Spleen (tissue), 11 donors: ENCODE results near the gene MUS81. TPM values are rescaled to one million over a fixed set of nuclear protein-coding genes. Genes with fewer than 3 reads are reported as not detected.
"Not testable (repeated sequence)": the region's sequence is repeated elsewhere in the genome, so short reads cannot be mapped to it uniquely, and the experiment has no call there.

Source experiments
- DNase-seq: peaks from one replicate; pipeline ENCODE4 v3.0.0-alpha.2; 2020
- H3K27ac ChIP-seq, 8 donors: fragments of 200-600 bp; sonication (generic) in 7 of 8; 1 replicate in 4 of 8; 2 replicates in 4 of 8; pipeline versions ENCODE4 v1.5.0 to v1.8.0; 2016 to 2021; ENCODE audit warnings: inconsistent platforms in 4 of 8, mild to moderate bottlenecking in 4 of 8, moderate library complexity in 1 of 8
- H3K27me3 ChIP-seq, 7 donors: fragments of 200-600 bp; sonication (generic) in 6 of 7; replicated peaks in 1 of 7; 1 replicate in 4 of 7; 2 replicates in 3 of 7; pipeline versions ENCODE4 v1.5.0 to v1.8.0; 2016 to 2021; ENCODE audit warnings: inconsistent platforms in 3 of 7, mild to moderate bottlenecking in 1 of 7
- H3K36me3 ChIP-seq, 6 donors: fragments of 200-600 bp; sonication (generic) in 5 of 6; 1 replicate in 4 of 6; 2 replicates in 2 of 6; pipeline versions ENCODE4 v1.5.0 to v1.8.0; 2016 to 2021; ENCODE audit warnings: inconsistent platforms in 2 of 6
- H3K4me1 ChIP-seq, 6 donors: fragments of 200-600 bp; sonication (generic) in 5 of 6; 1 replicate in 3 of 6; 2 replicates in 3 of 6; pipeline versions ENCODE4 v1.5.0 to v1.8.0; 2016 to 2021; ENCODE audit warnings: inconsistent platforms in 3 of 6
- H3K4me3 ChIP-seq, 8 donors: fragments of 200-600 bp; sonication (generic) in 7 of 8; 1 replicate in 4 of 8; 2 replicates in 4 of 8; pipeline versions ENCODE4 v1.5.0 to v1.8.0; 2016 to 2021; ENCODE audit warnings: inconsistent platforms in 4 of 8, mild to moderate bottlenecking in 4 of 8, moderate library complexity in 2 of 8
- H3K9me3 ChIP-seq, 8 donors: fragments of 200-600 bp; sonication (generic) in 7 of 8; 1 replicate in 4 of 8; 2 replicates in 4 of 8; pipeline versions ENCODE4 v1.5.0 to v1.8.0; 2016 to 2021; ENCODE audit warnings: inconsistent platforms in 4 of 8
- CTCF ChIP-seq, 11 experiments: fragments of 200-600 bp in 7 of 11; fragments of 450-650 bp in 4 of 11; sonication (generic) in 4 of 11; IDR thresholded peaks in 8 of 11; conservative IDR thresholded peaks in 3 of 11; 1 replicate in 7 of 11; 2 replicates in 4 of 11; pipeline versions ENCODE4 v1.4.0 to v1.8.0; 2016 to 2021; ENCODE audit warnings: antibody characterized with exemption in 11 of 11, inconsistent platforms in 4 of 11, mild to moderate bottlenecking in 1 of 11
- POLR2A ChIP-seq, 3 donors: fragments of 450-650 bp; IDR thresholded peaks; one replicate each; pipeline ENCODE4 v1.5.1; 2017; ENCODE audit warnings: antibody characterized with exemption in 3 of 3, mild to moderate bottlenecking in 1 of 3
- POLR2AphosphoS5 ChIP-seq, 3 donors: sonication (generic); formaldehyde crosslinking; IDR thresholded peaks; one replicate each; pipeline ENCODE4 v1.5.1; 2017; ENCODE audit warnings: antibody characterized with exemption in 3 of 3
- WGBS, 5 donors: extraction: QIAGEN DNeasy Blood & Tissue Kit in 3 of 5; methylation state at CpG; one replicate each; pipeline versions ENCODE4 v1.1.5 to v1.1.7; 2013 to 2018; 5-methylcytosine and 5-hydroxymethylcytosine counted together
- intact Hi-C: fragments of 100-400 bp; cut with DNase I; formaldehyde crosslinking; loops from one replicate; pipeline ENCODE4 v1.15.0; 2023; ENCODE audit warnings: low total_unique reads
- polyA plus RNA-seq, 3 donors: library from polyadenylated mRNA; stranded (reverse); fragments of 200-250 nt; gene quantifications; one replicate each; pipeline ENCODE4 v1.2.1, GENCODE V29; 2013
- total RNA-seq, 7 donors: library from RNA; depleted of rRNA in 3 of 7; stranded (reverse); fragments of >200 nt in 3 of 7; fragmentation: NEBNext Ultra II Directional in 4 of 7; extraction: Animal tissue kit (Norgen Biotek cat#: 25700) in 4 of 7; gene quantifications; one replicate each; pipeline versions ENCODE4 v1.1.0 to v1.2.1, GENCODE V29; 2016 to 2021
- donor health status: healthy with polysubstance abuse.
- donor health status: DM: no; HTN: no; CAD: no; lungs with moderate emphysema.
- donor health status: DM: no; HTN: no; CAD: no.
- donor health status: Bipolar disorder and iron deficiency.
- donor health status: healthy.
- donor health status: DM: no; HTN: no; CAD: no.
- donor health status: DM: yes; HTN: yes; CAD: no.

Gene MUS81
- total and polyA plus RNA-seq, 10 donors, result 54.8 to 93.5 (median 72.7) TPM

- WGBS, 5 donors, result 86 to 93% (median 89%) methylated on average over 10 of the region's 10 CpGs
Observed at GRCh38 chr11:65844231-65844872, 15.9 kb upstream of the MUS81 start.

GRCh38 chr11:65847746-65848145 lies 12.5 kb upstream of the MUS81 start:
- Histone ChIP-seq H3K4me3 (no peak overlapping the region), H3K9me3 (peaks cover 0 to 10% (median 7%) of the 10 kb centered on the region in 8 donors), H3K36me3 (peaks cover 3 to 25% (median 21%) of the 10 kb centered on the region in 6 donors), H3K4me1 (peaks cover 0 to 11% (median 1%) of the 10 kb centered on the region in 6 donors), H3K27me3 (no peaks in the 10 kb centered on the region), H3K27ac (no peak overlapping the region)
- DNase-seq, result no peak
- intact Hi-C loops, result no loop called here
- WGBS, 5 donors, result 74 to 87% (median 82%) methylated on average over 3 of the region's 3 CpGs
- no peak for TF ChIP-seq POLR2A (IDR thresholded peaks at IDR 0.05)
- no peak for TF ChIP-seq CTCF (IDR thresholded peaks at IDR 0.05 in 8 of 11, conservative IDR thresholded peaks at IDR 0.05 in 3 of 11)
- no peak for TF ChIP-seq POLR2AphosphoS5 (IDR thresholded peaks at IDR 0.05)

More at GRCh38 chr11:65844231-65844872, 15.9 kb upstream of the MUS81 start:
- Histone ChIP-seq H3K27ac (no peak overlapping the region), H3K4me1 (no peaks in the 10 kb centered on the region), H3K27me3 (no peaks in the 10 kb centered on the region), H3K4me3 (no peak overlapping the region), H3K36me3 (no peaks in the 10 kb centered on the region), H3K9me3 (no peaks in the 10 kb centered on the region)
- TF ChIP-seq POLR2A (IDR thresholded peaks at IDR 0.05) (no peak), CTCF (IDR thresholded peaks at IDR 0.05 in 8 of 11, conservative IDR thresholded peaks at IDR 0.05 in 3 of 11) (no peak), POLR2AphosphoS5 (IDR thresholded peaks at IDR 0.05) (no peak)
- intact Hi-C loops, result no loop called here
- no peak for DNase-seq

GRCh38 chr11:65848693-65849092 lies 11.5 kb upstream of the MUS81 start:
- 51 to 78% (median 72%) methylated on average over 7 of the region's 7 CpGs for WGBS, 5 donors
- not testable (repeated sequence) for DNase-seq

GRCh38 chr11:65849366-65849765 lies 10.9 kb upstream of the MUS81 start:
- no peak for DNase-seq
- WGBS, 5 donors, result 75 to 89% (median 84%) methylated on average over 8 of the region's 8 CpGs
- H3K27me3 ChIP-seq, result no peaks in the 10 kb centered on the region
- H3K36me3 ChIP-seq, result peaks cover 7 to 41% (median 38%) of the 10 kb centered on the region in 6 donors
- no peak overlapping the region for H3K4me3 ChIP-seq
- intact Hi-C loops, result no loop called here
- no peak overlapping the region for H3K27ac ChIP-seq
- H3K9me3 ChIP-seq, result peaks cover 0 to 10% (median 7%) of the 10 kb centered on the region in 8 donors
- peaks cover 3 to 27% (median 12%) of the 10 kb centered on the region in 6 donors for H3K4me1 ChIP-seq
- TF ChIP-seq POLR2A (IDR thresholded peaks at IDR 0.05) (no peak), CTCF (IDR thresholded peaks at IDR 0.05 in 8 of 11, conservative IDR thresholded peaks at IDR 0.05 in 3 of 11) (no peak), POLR2AphosphoS5 (IDR thresholded peaks at IDR 0.05) (peak in 1 of 3 donors; percentile 1)

More at GRCh38 chr11:65848693-65849092, 11.5 kb upstream of the MUS81 start:
- intact Hi-C loops, H3K27me3 ChIP-seq, H3K27ac ChIP-seq, H3K4me3 ChIP-seq: not testable (repeated sequence)
- Histone ChIP-seq H3K4me1 (peaks cover 0 to 20% (median 6%) of the 10 kb centered on the region in 6 donors), H3K9me3 (peaks cover 0 to 10% (median 7%) of the 10 kb centered on the region in 8 donors), H3K36me3 (peaks cover 3 to 35% (median 31%) of the 10 kb centered on the region in 6 donors)
